ENCODE measurements around the gene CASZ1.

Gene CASZ1

DNA sequence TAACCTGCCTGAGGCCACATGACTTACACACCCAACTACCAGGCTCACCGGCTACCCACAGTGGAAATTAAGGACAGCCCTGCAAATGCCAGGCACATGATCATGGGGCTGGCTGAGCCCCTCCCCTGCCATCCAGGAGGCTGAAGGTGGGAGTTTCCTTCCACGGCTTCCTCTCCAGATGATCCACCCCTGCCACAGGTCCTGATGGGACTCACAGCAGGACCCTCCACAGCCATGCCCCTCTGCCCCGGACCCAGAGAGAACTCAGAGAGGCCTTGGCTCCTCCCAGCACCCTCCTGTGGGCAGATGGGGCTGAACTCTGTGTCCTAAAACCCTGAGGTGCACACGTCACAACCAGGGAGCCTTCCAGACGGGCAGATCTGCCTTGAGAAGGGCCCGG lies 29.1 kb upstream of the CASZ1 start:
- Histone ChIP-seq H3K27me3 (peaks cover 40% of the 10 kb centered on the region), H3K4me1 (ENCODE audit: control insufficient read depth in 1 of 2, insufficient read depth in 1 of 2, low read depth in 1 of 2, low read length in 1 of 2) (no peaks in the 10 kb centered on the region), H3K4me3 (ENCODE audit: low read depth in 1 of 2, low read length in 1 of 2) (no peak overlapping the region), H3K27ac (no peak overlapping the region), H3K36me3 (no peaks in the 10 kb centered on the region), H3K9me3 (no peaks in the 10 kb centered on the region)
- TF ChIP-seq, protein P1, sequence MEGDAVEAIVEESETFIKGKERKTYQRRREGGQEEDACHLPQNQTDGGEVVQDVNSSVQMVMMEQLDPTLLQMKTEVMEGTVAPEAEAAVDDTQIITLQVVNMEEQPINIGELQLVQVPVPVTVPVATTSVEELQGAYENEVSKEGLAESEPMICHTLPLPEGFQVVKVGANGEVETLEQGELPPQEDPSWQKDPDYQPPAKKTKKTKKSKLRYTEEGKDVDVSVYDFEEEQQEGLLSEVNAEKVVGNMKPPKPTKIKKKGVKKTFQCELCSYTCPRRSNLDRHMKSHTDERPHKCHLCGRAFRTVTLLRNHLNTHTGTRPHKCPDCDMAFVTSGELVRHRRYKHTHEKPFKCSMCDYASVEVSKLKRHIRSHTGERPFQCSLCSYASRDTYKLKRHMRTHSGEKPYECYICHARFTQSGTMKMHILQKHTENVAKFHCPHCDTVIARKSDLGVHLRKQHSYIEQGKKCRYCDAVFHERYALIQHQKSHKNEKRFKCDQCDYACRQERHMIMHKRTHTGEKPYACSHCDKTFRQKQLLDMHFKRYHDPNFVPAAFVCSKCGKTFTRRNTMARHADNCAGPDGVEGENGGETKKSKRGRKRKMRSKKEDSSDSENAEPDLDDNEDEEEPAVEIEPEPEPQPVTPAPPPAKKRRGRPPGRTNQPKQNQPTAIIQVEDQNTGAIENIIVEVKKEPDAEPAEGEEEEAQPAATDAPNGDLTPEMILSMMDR (IDR thresholded peaks at IDR 0.05), result no peak

DNA sequence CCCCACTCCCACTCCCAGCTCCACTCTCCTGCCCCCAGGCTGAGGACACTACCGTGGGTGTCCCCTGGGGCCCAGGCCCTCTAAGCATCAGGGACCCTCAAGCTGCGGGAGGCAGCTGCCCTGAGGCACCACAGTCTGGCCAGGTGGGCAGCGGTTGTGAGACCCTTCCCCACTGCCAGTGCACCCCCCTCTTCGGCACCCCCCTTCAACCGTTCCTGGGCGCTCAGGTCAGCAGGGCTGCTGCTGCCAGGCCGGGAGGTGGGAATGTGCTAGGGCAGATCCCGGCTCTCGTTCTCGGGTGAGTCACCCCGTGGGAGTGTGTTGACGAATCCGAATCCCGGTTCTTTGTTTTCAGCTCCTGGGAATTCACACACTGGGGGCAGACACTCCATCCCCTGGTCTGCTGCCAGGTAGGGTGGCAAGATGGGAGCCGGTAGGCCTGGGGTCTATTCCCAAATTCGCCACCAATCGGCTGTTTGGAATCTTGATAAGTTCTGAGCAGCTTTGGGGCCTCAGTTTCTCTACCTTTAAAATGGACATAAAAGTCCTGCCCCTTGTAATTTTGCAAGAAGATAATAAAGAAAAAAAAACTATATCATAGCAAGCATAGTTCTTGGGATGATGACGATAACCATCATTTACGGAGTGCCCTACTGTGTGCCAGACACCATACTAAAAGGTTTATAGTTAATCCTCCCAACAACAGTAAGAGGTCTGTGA lies 28.5 kb upstream of the CASZ1 start:
- no peak overlapping the region for H3K4me3 ChIP-seq (ENCODE audit: low read depth in 1 of 2, low read length in 1 of 2)
- no peak overlapping the region for H3K27ac ChIP-seq
- H3K9me3 ChIP-seq, result no peaks in the 10 kb centered on the region
- TF ChIP-seq, protein P1 (IDR thresholded peaks at IDR 0.05), result no peak
- H3K27me3 ChIP-seq, result peaks cover 38% of the 10 kb centered on the region
- no peaks in the 10 kb centered on the region for H3K4me1 ChIP-seq (ENCODE audit: control insufficient read depth in 1 of 2, insufficient read depth in 1 of 2, low read depth in 1 of 2, low read length in 1 of 2)
- H3K36me3 ChIP-seq, result no peaks in the 10 kb centered on the region

DNA sequence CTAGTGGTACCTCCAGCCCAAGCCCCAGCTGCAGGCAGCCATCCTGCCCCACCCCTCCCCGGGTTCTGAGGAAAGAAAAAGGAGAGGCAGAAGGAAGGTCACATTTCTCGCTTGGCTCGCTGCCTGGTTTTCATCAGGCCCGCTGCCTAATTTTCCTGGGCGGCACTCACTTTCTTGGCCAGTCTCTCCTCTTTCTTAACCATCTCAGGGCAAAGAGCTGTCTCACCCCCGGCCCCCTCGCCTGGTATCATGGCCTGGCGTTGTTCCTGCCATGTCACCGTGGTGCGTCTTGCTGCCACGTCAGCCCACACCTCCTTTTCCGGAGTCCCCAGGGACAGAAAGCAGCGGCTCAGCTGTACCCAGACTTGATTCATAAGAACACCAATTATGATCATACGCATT lies 26.6 kb upstream of the CASZ1 start:
- Histone ChIP-seq H3K4me1 (ENCODE audit: control insufficient read depth in 1 of 2, insufficient read depth in 1 of 2, low read depth in 1 of 2, low read length in 1 of 2) (no peaks in the 10 kb centered on the region), H3K27ac (no peak overlapping the region)
- TF ChIP-seq, protein P1 (IDR thresholded peaks at IDR 0.05), result no peak

DNA sequence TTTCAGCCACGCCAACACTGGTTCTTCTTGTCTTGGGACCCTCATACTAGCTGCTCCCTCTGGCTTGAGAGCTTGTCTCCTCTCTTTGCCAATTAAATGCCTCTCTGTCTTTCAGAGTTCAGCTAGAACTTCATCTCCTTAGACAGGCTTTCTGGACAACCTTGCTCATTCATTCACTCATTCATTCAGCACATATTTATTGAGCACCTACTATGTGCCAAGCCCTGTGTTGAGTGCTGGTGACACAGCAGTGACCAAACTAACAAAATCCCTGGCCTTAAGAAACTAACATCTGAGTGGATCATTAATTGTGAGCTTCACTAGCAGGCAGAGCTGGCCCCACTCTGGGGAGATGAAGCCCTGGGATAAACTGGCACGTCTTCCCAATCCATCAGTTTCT lies 24.9 kb upstream of the CASZ1 start:
- H3K36me3 ChIP-seq, result no peaks in the 10 kb centered on the region
- H3K4me1 ChIP-seq (ENCODE audit: control insufficient read depth in 1 of 2, insufficient read depth in 1 of 2, low read depth in 1 of 2, low read length in 1 of 2), result no peaks in the 10 kb centered on the region
- TF ChIP-seq, protein P1 (IDR thresholded peaks at IDR 0.05), result no peak
- no peak overlapping the region for H3K27ac ChIP-seq
- H3K4me3 ChIP-seq (ENCODE audit: low read depth in 1 of 2, low read length in 1 of 2), result no peak overlapping the region
- peaks cover 11% of the 10 kb centered on the region for H3K27me3 ChIP-seq
- no peaks in the 10 kb centered on the region for H3K9me3 ChIP-seq

More for the DNA sequence above, 26.6 kb upstream of the CASZ1 start:
- H3K4me3 ChIP-seq (ENCODE audit: low read depth in 1 of 2, low read length in 1 of 2), result no peak overlapping the region
- no peaks in the 10 kb centered on the region for H3K9me3 ChIP-seq
- no peaks in the 10 kb centered on the region for H3K36me3 ChIP-seq
- H3K27me3 ChIP-seq, result peaks cover 22% of the 10 kb centered on the region

DNA sequence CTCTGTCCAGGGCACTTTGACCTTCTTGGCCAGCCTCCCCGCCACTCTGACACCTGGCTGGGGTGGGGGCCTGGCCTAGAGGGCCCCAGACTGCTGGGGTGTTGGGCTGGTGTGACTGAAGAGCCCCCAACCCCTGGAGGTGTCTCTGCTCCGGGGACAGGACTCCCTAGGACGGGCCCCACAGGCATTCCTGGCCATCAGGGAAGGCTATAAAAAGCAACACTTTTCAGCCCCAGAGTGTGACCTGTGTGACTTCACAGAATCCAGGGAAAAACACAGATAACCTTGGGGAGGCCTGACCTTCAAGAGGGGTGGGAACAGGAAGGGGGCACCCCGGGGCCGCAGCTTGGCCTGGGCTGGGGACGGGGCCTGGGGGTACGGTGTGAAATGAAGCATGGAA lies 24.0 kb upstream of the CASZ1 start:
- H3K4me3 ChIP-seq (ENCODE audit: low read depth in 1 of 2, low read length in 1 of 2), result no peak overlapping the region
- H3K36me3 ChIP-seq, result no peaks in the 10 kb centered on the region
- no peak overlapping the region for H3K27ac ChIP-seq
- H3K9me3 ChIP-seq, result no peaks in the 10 kb centered on the region
- TF ChIP-seq, protein P1 (IDR thresholded peaks at IDR 0.05), result no peak
- H3K4me1 ChIP-seq (ENCODE audit: control insufficient read depth in 1 of 2, insufficient read depth in 1 of 2, low read depth in 1 of 2, low read length in 1 of 2), result no peaks in the 10 kb centered on the region
- peaks cover 11% of the 10 kb centered on the region for H3K27me3 ChIP-seq
